Mesothelial cell of epicardium (in vitro differentiated cells): ENCODE results near the gene RASD2. TPM values are rescaled to one million over a fixed set of nuclear protein-coding genes. Genes with fewer than 3 reads are reported as not detected.

ENCODE experiments used
- DNase-seq, 2 experiments: peaks; one replicate each; pipeline ENCODE4 v3.0.0; 2021; ENCODE audit warnings: low spot score in 2 of 2; ENCODE audit not compliant: unreplicated experiment in 2 of 2
- H3K27ac Mint-ChIP-seq: 2 replicates; pipeline ENCODE4 v1.8.0; 2021; ENCODE audit warnings: mixed read lengths
- H3K27me3 Mint-ChIP-seq: 2 replicates; pipeline ENCODE4 v1.8.0; 2021; ENCODE audit warnings: low read depth, mixed read lengths
- H3K36me3 Mint-ChIP-seq: 2 replicates; pipeline ENCODE4 v1.8.0; 2021; ENCODE audit warnings: mixed read lengths
- H3K4me1 Mint-ChIP-seq: 2 replicates; pipeline ENCODE4 v1.8.0; 2021; ENCODE audit warnings: mixed read lengths
- H3K4me3 Mint-ChIP-seq: 2 replicates; pipeline ENCODE4 v1.8.0; 2021; ENCODE audit warnings: mild to moderate bottlenecking, moderate library complexity, mixed read lengths
- H3K9me3 Mint-ChIP-seq: 2 replicates; pipeline ENCODE4 v1.8.0; 2021; ENCODE audit warnings: mixed read lengths
- total RNA-seq: library from RNA; stranded (reverse); gene quantifications from 3 replicates; pipeline ENCODE4 v1.2.1, GENCODE V29; 2021
- TF ChIP-seq, protein P1 (sequence below): fragments of 200-600 bp; sonication (generic); IDR thresholded peaks from one replicate; pipeline ENCODE4 v1.5.0; 2021; ENCODE audit warnings: antibody characterized with exemption; ENCODE audit not compliant: unreplicated experiment

Gene RASD2
- total RNA-seq, 1 donor from 2014 or later, result not detected

DNA sequence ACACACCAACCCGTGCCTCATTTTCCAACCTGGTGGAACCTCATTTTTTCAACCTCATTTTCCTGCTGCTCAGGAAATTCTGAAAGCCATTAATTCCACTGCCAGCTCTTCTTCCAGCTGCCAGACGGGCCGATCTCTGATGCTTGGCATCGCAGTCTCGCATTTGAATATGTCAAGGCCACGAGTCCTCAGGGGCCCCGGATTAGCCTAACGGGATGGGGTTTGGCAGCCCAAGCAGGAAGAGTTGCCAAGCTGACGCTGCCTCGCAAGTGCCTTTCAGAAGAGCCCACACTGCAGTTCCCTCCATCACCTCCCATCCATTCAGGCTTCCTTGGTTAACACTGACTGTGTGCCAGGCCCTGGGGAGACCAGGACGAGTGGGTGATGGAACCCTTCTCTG, 8.7 kb downstream of the RASD2 start:
- Mint-ChIP-seq H3K9me3 (no peaks in the 10 kb centered on the region), H3K4me1 (no peaks in the 10 kb centered on the region), H3K4me3 (no peak overlapping the region)

DNA sequence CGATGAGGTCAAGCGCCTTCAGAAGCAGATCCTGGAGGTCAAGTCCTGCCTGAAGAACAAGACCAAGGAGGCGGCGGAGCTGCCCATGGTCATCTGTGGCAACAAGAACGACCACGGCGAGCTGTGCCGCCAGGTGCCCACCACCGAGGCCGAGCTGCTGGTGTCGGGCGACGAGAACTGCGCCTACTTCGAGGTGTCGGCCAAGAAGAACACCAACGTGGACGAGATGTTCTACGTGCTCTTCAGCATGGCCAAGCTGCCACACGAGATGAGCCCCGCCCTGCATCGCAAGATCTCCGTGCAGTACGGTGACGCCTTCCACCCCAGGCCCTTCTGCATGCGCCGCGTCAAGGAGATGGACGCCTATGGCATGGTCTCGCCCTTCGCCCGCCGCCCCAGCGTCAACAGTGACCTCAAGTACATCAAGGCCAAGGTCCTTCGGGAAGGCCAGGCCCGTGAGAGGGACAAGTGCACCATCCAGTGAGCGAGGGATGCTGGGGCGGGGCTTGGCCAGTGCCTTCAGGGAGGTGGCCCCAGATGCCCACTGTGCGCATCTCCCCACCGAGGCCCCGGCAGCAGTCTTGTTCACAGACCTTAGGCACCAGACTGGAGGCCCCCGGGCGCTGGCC, 11.0 kb downstream of the RASD2 start:
- Mint-ChIP-seq H3K27ac (no peak overlapping the region), H3K4me3 (no peak overlapping the region), H3K36me3 (no peaks in the 10 kb centered on the region), H3K4me1 (peaks cover 6% of the 10 kb centered on the region), H3K9me3 (no peaks in the 10 kb centered on the region), H3K27me3 (peaks cover 20% of the 10 kb centered on the region)
- DNase-seq, result no peak
- TF ChIP-seq, protein P1, sequence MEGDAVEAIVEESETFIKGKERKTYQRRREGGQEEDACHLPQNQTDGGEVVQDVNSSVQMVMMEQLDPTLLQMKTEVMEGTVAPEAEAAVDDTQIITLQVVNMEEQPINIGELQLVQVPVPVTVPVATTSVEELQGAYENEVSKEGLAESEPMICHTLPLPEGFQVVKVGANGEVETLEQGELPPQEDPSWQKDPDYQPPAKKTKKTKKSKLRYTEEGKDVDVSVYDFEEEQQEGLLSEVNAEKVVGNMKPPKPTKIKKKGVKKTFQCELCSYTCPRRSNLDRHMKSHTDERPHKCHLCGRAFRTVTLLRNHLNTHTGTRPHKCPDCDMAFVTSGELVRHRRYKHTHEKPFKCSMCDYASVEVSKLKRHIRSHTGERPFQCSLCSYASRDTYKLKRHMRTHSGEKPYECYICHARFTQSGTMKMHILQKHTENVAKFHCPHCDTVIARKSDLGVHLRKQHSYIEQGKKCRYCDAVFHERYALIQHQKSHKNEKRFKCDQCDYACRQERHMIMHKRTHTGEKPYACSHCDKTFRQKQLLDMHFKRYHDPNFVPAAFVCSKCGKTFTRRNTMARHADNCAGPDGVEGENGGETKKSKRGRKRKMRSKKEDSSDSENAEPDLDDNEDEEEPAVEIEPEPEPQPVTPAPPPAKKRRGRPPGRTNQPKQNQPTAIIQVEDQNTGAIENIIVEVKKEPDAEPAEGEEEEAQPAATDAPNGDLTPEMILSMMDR, result no peak

More for the DNA sequence above, 8.7 kb downstream of the RASD2 start:
- Mint-ChIP-seq H3K27ac (no peak overlapping the region), H3K27me3 (peaks cover 43% of the 10 kb centered on the region), H3K36me3 (no peaks in the 10 kb centered on the region)
- TF ChIP-seq, protein P1, result no peak
- no peak for DNase-seq

DNA sequence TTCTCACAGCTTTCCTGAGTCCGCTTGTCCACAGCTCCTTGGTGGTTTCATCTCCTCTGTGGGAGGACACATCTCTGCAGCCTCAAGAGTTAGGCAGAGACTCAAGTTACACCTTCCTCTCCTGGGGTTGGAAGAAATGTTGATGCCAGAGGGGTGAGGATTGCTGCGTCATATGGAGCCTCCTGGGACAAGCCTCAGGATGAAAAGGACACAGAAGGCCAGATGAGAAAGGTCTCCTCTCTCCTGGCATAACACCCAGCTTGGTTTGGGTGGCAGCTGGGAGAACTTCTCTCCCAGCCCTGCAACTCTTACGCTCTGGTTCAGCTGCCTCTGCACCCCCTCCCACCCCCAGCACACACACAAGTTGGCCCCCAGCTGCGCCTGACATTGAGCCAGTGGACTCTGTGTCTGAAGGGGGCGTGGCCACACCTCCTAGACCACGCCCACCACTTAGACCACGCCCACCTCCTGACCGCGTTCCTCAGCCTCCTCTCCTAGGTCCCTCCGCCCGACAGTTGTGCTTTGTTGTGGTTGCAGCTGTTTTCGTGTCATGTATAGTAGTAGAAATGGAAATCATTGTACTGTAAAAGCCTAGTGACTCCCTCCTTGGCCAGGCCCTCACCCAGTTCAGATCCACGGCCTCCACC, 11.7 kb downstream of the RASD2 start:
- TF ChIP-seq, protein P1, result no peak
- H3K4me1 Mint-ChIP-seq, result peaks cover 6% of the 10 kb centered on the region
- peaks cover 14% of the 10 kb centered on the region for H3K27me3 Mint-ChIP-seq
- DNase-seq, result no peak
- no peak overlapping the region for H3K27ac Mint-ChIP-seq
- no peak overlapping the region for H3K4me3 Mint-ChIP-seq
- no peaks in the 10 kb centered on the region for H3K9me3 Mint-ChIP-seq
- no peaks in the 10 kb centered on the region for H3K36me3 Mint-ChIP-seq

DNA sequence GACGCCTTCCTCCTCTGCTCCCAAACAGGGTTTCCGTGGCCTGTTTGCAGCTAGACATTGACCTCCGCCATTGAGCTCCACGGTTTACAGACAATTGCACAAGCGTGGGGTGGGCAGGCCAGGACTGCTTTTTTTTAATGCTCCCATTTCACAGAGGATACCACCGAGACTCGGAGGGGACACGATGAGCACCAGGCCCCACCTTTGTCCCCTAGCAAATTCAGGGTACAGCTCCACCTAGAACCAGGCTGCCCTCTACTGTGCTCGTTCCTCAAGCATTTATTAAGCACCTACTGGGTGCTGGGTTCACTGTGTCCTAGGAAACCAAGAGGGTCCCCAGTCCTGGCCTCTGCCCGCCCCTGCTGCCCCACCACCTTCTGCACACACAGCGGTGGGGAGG, 12.2 kb downstream of the RASD2 start:
- Mint-ChIP-seq H3K27me3 (peaks cover 14% of the 10 kb centered on the region), H3K4me1 (peaks cover 6% of the 10 kb centered on the region), H3K27ac (no peak overlapping the region), H3K9me3 (no peaks in the 10 kb centered on the region), H3K4me3 (no peak overlapping the region), H3K36me3 (no peaks in the 10 kb centered on the region)
- no peak for DNase-seq
- TF ChIP-seq, protein P1, result no peak

DNA sequence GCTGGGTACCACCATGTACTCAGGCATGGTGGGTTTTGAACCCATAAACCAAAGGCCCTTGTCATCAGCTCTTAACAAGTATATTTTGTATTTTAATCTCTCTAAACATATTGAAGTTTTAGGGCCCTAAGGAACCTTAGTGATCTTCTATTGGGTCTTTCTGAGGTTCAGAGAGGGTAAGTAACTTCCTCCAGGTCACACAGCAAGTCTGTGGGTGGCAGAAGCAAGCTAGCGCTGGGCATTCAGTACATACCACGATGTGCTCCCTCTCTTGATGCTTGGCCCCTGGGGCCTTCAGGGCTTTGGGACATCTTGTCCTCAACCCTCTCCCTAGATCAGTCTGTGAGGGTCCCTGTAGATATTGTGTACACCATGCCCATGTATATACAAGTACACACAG, 12.7 kb downstream of the RASD2 start:
- no peak for DNase-seq
- Mint-ChIP-seq H3K27ac (no peak overlapping the region), H3K9me3 (no peaks in the 10 kb centered on the region), H3K36me3 (no peaks in the 10 kb centered on the region), H3K27me3 (peaks cover 12% of the 10 kb centered on the region), H3K4me1 (peaks cover 6% of the 10 kb centered on the region), H3K4me3 (no peak overlapping the region)
- TF ChIP-seq, protein P1, result no peak
